KMS-11 (cell line): ENCODE measurements around the gene FUT1.

Source experiments
- H2AFZ ChIP-seq: fragments of 200-600 bp; sonication (generic); 2 replicates; pipeline ENCODE4 v1.6.1; 2016; ENCODE audit warnings: antibody characterized with exemption, mixed run types, low read depth
- H3K27ac ChIP-seq: fragments of 200-600 bp; sonication (generic); 2 replicates; pipeline ENCODE4 v1.6.1; 2016; ENCODE audit warnings: mild to moderate bottlenecking, mixed run types
- H3K27me3 ChIP-seq: fragments of 200-600 bp; sonication (generic); 2 replicates; pipeline ENCODE4 v1.6.1; 2017; ENCODE audit warnings: mild to moderate bottlenecking, low read depth, mixed run types, moderate library complexity; ENCODE audit not compliant: insufficient read depth
- H3K36me3 ChIP-seq: fragments of 200-600 bp; sonication (generic); 2 replicates; pipeline ENCODE4 v1.6.1; 2017; ENCODE audit warnings: mild to moderate bottlenecking, mixed run types; ENCODE audit not compliant: insufficient read depth
- H3K4me1 ChIP-seq: fragments of 200-600 bp; sonication (generic); 2 replicates; pipeline ENCODE4 v1.6.1; 2016; ENCODE audit warnings: mild to moderate bottlenecking, low read depth, mixed run types; ENCODE audit not compliant: poor library complexity, severe bottlenecking
- H3K4me2 ChIP-seq: fragments of 200-600 bp; sonication (generic); 2 replicates; pipeline ENCODE4 v1.7.0; 2016; ENCODE audit warnings: mild to moderate bottlenecking, mixed run types
- H3K4me3 ChIP-seq: fragments of 200-600 bp; sonication (generic); IDR thresholded peaks from 2 replicates; pipeline ENCODE4 v1.6.1; 2017; ENCODE audit warnings: low read depth, low read length, mixed read lengths; ENCODE audit not compliant: insufficient read depth
- H3K79me2 ChIP-seq: fragments of 200-600 bp; sonication (generic); 2 replicates; pipeline ENCODE4 v1.6.1; 2016; ENCODE audit warnings: low read depth, mixed run types; ENCODE audit not compliant: insufficient read depth
- H3K9ac ChIP-seq: fragments of 200-600 bp; sonication (generic); 2 replicates; pipeline ENCODE4 v1.6.1; 2016; ENCODE audit warnings: mild to moderate bottlenecking, mixed run types
- H4K20me1 ChIP-seq: fragments of 200-600 bp; sonication (generic); 2 replicates; pipeline ENCODE4 v1.6.1; 2016; ENCODE audit warnings: mild to moderate bottlenecking, mixed run types; ENCODE audit not compliant: insufficient read depth
- CTCF ChIP-seq: fragments of 200-600 bp; sonication (generic); conservative IDR thresholded peaks from 2 replicates; pipeline ENCODE4 v1.6.1; 2017; ENCODE audit warnings: low read depth, mild to moderate bottlenecking, antibody characterized with exemption, low read length, moderate library complexity, mixed read lengths

The FUT1 gene

DNA sequence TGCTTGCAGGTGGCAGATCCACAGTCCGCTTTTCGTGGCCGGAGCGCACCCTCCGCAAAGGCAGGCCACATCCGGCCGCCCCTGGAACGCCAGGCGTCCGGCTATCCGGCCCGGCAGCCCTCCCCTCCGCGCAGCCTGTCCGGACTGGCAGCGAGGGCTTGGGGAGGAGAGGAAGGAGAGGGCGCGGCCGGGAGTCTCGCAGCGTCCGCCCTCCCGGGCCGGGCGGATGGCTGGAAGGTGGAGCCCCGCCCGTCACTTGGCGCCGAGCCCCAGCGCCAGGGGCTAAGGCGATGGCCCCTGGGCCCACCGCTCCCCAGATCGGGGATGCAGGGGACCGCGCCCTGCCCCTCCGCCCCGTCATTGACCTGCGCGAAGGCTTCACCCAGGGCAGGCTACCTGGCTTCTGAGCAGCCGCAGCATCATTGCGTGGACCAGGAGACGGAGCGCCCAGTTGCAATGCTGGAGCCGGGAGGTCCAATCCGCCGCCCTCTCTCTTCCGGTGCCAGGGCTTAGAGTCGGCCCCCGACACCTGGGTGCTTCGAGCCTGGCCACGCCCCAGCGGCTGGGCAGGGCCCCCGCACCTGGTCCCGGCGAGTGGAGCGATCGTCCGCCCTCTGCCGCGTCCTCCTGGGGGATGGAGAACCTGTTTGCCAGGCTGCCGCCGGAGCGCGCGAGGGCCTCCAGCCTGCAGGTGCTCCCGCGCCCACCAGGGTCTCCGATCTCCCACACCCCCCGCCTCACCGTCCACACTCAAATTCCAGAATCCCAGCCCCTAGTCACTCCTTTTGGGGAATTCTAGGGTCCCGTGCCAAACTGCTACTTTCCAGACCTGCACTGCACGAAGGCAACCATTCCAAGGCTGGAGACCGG, at the start of gene FUT1:
TSS of gene FUT1 (minus strand) at position 146 of the 870 bp plus-strand sequence. CDS start 1,360 bp downstream, outside the sequence.
- Histone ChIP-seq H3K4me1 (peaks cover 14% of the 10 kb centered on the region), H3K27me3 (peaks cover 54% of the 10 kb centered on the region), H3K27ac (no peak within 1 kb of the TSS), H3K79me2 (no peaks in the 10 kb centered on the region), H3K4me3 (no peak within 1 kb of the TSS), H4K20me1 (no peaks in the 10 kb centered on the region), H3K36me3 (no peaks in the 10 kb centered on the region), H3K9ac (no peak within 1 kb of the TSS; the same call in 1 of the 2 replicates), H3K4me2 (peak within 1 kb of the TSS; percentile 66), H2AFZ (peak within 1 kb of the TSS; percentile 73)
- no peak for TF ChIP-seq CTCF

DNA sequence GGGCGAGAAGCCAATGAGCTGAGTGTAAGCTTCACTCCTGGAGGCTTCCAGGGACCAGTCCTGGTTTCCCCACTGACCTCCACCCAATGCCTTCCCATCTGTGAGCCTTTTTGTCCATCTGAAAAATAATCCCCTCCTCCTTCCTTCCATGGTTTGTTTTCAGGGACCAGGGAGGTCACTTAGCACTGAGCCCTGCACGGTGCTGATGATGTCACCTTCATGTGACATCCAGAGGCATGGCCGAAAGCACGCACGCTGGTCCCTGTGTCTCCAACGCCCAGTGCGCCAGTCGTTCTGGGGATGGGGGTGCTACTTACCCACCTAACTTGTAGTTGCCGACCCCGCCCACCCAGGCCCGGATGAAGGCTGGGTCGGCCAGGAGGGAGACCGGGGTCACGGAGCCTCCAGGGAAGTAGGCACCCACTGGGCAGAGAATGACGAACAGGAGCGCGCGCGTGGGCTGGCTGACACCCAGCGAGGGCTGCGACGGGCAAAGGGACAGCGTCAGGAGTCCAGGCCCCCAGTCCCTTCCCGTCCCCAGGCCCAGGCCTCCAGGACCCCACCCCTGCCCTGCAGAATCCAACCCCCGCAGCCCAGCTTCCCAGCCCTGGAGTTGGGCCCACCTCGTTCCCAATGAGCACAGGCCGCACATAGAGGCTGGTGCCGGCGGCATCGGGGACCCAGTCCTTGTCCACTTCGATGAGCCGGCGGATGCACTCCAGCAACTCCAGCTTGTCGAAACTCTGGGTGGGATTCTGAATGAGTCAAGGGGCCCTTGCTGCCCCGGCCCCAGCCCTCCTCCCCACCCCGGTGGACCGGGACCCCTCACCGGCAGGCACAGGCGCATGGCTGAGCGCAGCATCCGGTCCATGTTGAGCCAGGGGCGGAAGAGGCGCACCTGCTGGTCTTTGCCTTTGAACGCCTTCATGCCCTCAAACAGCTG, 47.2 kb upstream of the FUT1 start:
- Histone ChIP-seq H3K4me1 (peaks cover 4% of the 10 kb centered on the region), H4K20me1 (no peaks in the 10 kb centered on the region), H3K4me3 (no peak overlapping the region), H2AFZ (no peak overlapping the region), H3K36me3 (no peaks in the 10 kb centered on the region), H3K9ac (no peak overlapping the region), H3K27ac (no peak overlapping the region), H3K79me2 (no peaks in the 10 kb centered on the region), H3K27me3 (no peaks in the 10 kb centered on the region), H3K4me2 (no peak overlapping the region)
- TF ChIP-seq CTCF, result no peak

DNA sequence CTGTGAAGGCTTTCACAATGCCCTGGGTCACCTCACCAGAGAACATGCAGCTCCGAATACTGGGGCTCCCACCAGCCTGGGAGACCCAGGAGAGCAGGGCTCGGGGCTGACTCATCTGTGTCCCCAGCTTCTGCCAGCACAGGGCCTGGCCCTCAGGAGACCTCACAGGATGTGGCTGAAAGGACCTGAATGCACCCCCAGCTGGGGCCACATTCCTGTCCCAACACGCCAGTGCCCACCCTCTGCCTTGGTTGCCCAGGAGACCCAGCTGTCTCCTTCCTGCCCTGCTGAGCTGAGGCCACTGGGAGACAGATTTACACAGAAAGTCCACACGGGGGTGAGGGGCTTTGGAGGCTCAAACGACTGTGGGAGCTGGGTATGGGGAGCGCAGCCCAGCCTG, 46.5 kb upstream of the FUT1 start:
- H3K27me3 ChIP-seq, result no peaks in the 10 kb centered on the region
- H3K79me2 ChIP-seq, result no peaks in the 10 kb centered on the region
- no peak overlapping the region for H3K9ac ChIP-seq
- H3K4me2 ChIP-seq, result no peak overlapping the region
- no peaks in the 10 kb centered on the region for H3K36me3 ChIP-seq
- no peak for TF ChIP-seq CTCF
- H3K4me1 ChIP-seq, result peaks cover 4% of the 10 kb centered on the region
- H2AFZ ChIP-seq, result no peak overlapping the region
- H4K20me1 ChIP-seq, result no peaks in the 10 kb centered on the region
- H3K4me3 ChIP-seq, result no peak overlapping the region
- H3K27ac ChIP-seq, result no peak overlapping the region

- Histone ChIP-seq H3K4me3 (no peak overlapping the region), H3K36me3 (no peaks in the 10 kb centered on the region), H2AFZ (no peak overlapping the region), H3K4me1 (peaks cover 4% of the 10 kb centered on the region), H3K4me2 (no peak overlapping the region), H3K27me3 (no peaks in the 10 kb centered on the region), H3K27ac (no peak overlapping the region), H3K9ac (no peak overlapping the region), H4K20me1 (no peaks in the 10 kb centered on the region), H3K79me2 (no peaks in the 10 kb centered on the region)
- TF ChIP-seq CTCF, result no peak
These were observed 44.7 kb upstream of the FUT1 start for GRCh38 chr19:48797103-48797502.
